A549 treated with Hydrocortisone at 1 μM for 4 hours (cell line): ENCODE data around the gene METTL26. TPM values are rescaled to one million over a fixed set of nuclear protein-coding genes. Genes with fewer than 3 reads are reported as not detected.

ENCODE experiments used
- total RNA-seq: library from RNA; stranded (reverse); fragments of 200-300 nt; extraction: Qiagen RNA extraction; gene quantifications from 5 replicates; pipeline ENCODE4 v1.2.3, GENCODE V29; 2022

METTL26 gene
- total RNA-seq = 63.7 to 140 TPM (median 135 TPM) in 5 replicates

GRCh38 chr16:636206-637080 is at the start of gene METTL26:
TSS of gene METTL26 (minus strand) at chr16:636305. CDS start at chr16:636290, 15 bp downstream.

GRCh38 chr16:684071-684794 is 48.1 kb upstream of the METTL26 start, which contains the start of gene JMJD8:
TSS of gene JMJD8 (minus strand) at chr16:684334. CDS start at chr16:684319, 15 bp downstream.

GRCh38 chr16:679814-680624 is 43.9 kb upstream of the METTL26 start, which contains the start of gene STUB1:
TSS of gene STUB1 (plus strand) at chr16:680410. CDS start at chr16:680526, 116 bp downstream.

GRCh38 chr16:674968-675883 is 39.1 kb upstream of the METTL26 start, which contains the start of gene RHBDL1:
TSS of gene RHBDL1 (plus strand) at chr16:675671. CDS start at chr16:675791, 120 bp downstream.

GRCh38 chr16:667780-668518 is 31.8 kb upstream of the METTL26 start, which contains the start of gene RHOT2:
TSS of gene RHOT2 (plus strand) at chr16:668132. CDS start at chr16:668200, 68 bp downstream.

GRCh38 chr16:648781-649589 is 12.9 kb upstream of the METTL26 start, which contains the start of gene WDR90:
TSS of gene WDR90 (plus strand) at chr16:649365. CDS start at chr16:649417, 52 bp downstream.

GRCh38 chr16:641326-642188 is 5.5 kb upstream of the METTL26 start, which contains the start of gene MCRIP2:
TSS of gene MCRIP2 (plus strand) at chr16:641828. CDS start at chr16:641992, 164 bp downstream.

GRCh38 chr16:630815-631405 is 5.2 kb downstream of the METTL26 start, which contains the start of gene WFIKKN1:
TSS of gene WFIKKN1 (plus strand) at chr16:630985. CDS start at chr16:631254, 269 bp downstream.

GRCh38 chr16:589658-590187 is 46.4 kb downstream of the METTL26 start, which contains the start of gene RAB40C:
TSS of gene RAB40C (plus strand) at chr16:590066. CDS start at chr16:590292, 226 bp downstream.

Other genes with a start within 250 kb of the METTL26 start
- 259 to 426 TPM (median 418 TPM) in 5 replicates for gene NME4, start 239.1 kb downstream of the METTL26 start, total RNA-seq
- 22.5 to 29.1 TPM (median 26.7 TPM) in 5 replicates for gene DECR2, start 234.4 kb downstream of the METTL26 start, total RNA-seq
- 24.7 to 28.6 TPM (median 27.8 TPM) in 5 replicates for gene RAB11FIP3, start 210.7 kb downstream of the METTL26 start, total RNA-seq
- gene CAPN15, start 108.6 kb downstream of the METTL26 start, total RNA-seq = 50.9 to 69.7 TPM (median 68.7 TPM) in 5 replicates
- 0.14 to 0.22 TPM (median 0.16 TPM) in 5 replicates for gene PRR35, start 75.9 kb downstream of the METTL26 start, total RNA-seq
- gene NHLRC4, start 69.3 kb downstream of the METTL26 start, total RNA-seq = 0.17 to 0.32 TPM (median 0.23 TPM) in 5 replicates
- 30.4 to 41.6 TPM (median 38.8 TPM) in 5 replicates for gene PIGQ, start 66.3 kb downstream of the METTL26 start, total RNA-seq
- gene RAB40C, start 46.2 kb downstream of the METTL26 start, total RNA-seq = 14.8 to 19.3 TPM (median 17.6 TPM) in 5 replicates
- gene WFIKKN1, start 5.3 kb downstream of the METTL26 start, total RNA-seq = 0.10 to 0.23 TPM (median 0.18 TPM) in 5 replicates
- gene MCRIP2, start 5.5 kb upstream of the METTL26 start, total RNA-seq = 18.5 to 43.3 TPM (median 40.9 TPM) in 5 replicates
- 18.5 to 27.3 TPM (median 24.3 TPM) in 5 replicates for gene WDR90, start 13.1 kb upstream of the METTL26 start, total RNA-seq
- gene RHOT2, start 31.8 kb upstream of the METTL26 start, total RNA-seq = 70.8 to 97.1 TPM (median 87.4 TPM) in 5 replicates
- gene RHBDL1, start 39.4 kb upstream of the METTL26 start, total RNA-seq = 0.63 to 1.6 TPM (median 1.1 TPM) in 5 replicates
- 79.2 to 127 TPM (median 122 TPM) in 5 replicates for gene STUB1, start 44.1 kb upstream of the METTL26 start, total RNA-seq
- 73.2 to 80.1 TPM (median 77.6 TPM) in 5 replicates for gene JMJD8, start 48.0 kb upstream of the METTL26 start, total RNA-seq
- gene WDR24, start 54.1 kb upstream of the METTL26 start, total RNA-seq = 5.3 to 6.9 TPM (median 6.1 TPM) in 5 replicates
- gene FBXL16, start 69.5 kb upstream of the METTL26 start, total RNA-seq = 11.9 to 16.3 TPM (median 12.7 TPM) in 5 replicates
- 58.6 to 221 TPM (median 196 TPM) in 5 replicates for gene METRN, start 78.8 kb upstream of the METTL26 start, total RNA-seq
- 23.4 to 64.7 TPM (median 56.5 TPM) in 5 replicates for gene ANTKMT, start 84.8 kb upstream of the METTL26 start, total RNA-seq
- 5.0 to 6.3 TPM (median 5.8 TPM) in 5 replicates for gene CCDC78, start 90.1 kb upstream of the METTL26 start, total RNA-seq
- 16.0 to 19.2 TPM (median 18.8 TPM) in 5 replicates for gene HAGHL, start 90.8 kb upstream of the METTL26 start, total RNA-seq
- 25.8 to 31.1 TPM (median 27.7 TPM) in 5 replicates for gene CIAO3, start 104.7 kb upstream of the METTL26 start, total RNA-seq
- 2.5 to 4.0 TPM (median 3.1 TPM) in 5 replicates for gene MSLN, start 124.4 kb upstream of the METTL26 start, total RNA-seq
- gene RPUSD1, start 152.1 kb upstream of the METTL26 start, total RNA-seq = 36.3 to 54.3 TPM (median 50.8 TPM) in 5 replicates
- gene CHTF18, start 152.3 kb upstream of the METTL26 start, total RNA-seq = 16.6 to 25.7 TPM (median 24.4 TPM) in 5 replicates
- 0.14 TPM in 1 of 5 replicates, not detected in the others for gene GNG13, start 164.4 kb upstream of the METTL26 start, total RNA-seq